Measurements from ENCODE around the gene ATXN1. TPM values are rescaled to one million over a fixed set of nuclear protein-coding genes. Genes with fewer than 3 reads are reported as not detected.
"Not testable (repeated sequence)": the region's sequence is repeated elsewhere in the genome, so short reads cannot be mapped to it uniquely, and the experiment has no call there.

Gene ATXN1
- total and polyA plus RNA-seq, 2 of the 13 experiments (the other 11 are each of a cell fraction or from before 2014, with no cell fraction given): 20.7 to 39.5 TPM

DNA sequence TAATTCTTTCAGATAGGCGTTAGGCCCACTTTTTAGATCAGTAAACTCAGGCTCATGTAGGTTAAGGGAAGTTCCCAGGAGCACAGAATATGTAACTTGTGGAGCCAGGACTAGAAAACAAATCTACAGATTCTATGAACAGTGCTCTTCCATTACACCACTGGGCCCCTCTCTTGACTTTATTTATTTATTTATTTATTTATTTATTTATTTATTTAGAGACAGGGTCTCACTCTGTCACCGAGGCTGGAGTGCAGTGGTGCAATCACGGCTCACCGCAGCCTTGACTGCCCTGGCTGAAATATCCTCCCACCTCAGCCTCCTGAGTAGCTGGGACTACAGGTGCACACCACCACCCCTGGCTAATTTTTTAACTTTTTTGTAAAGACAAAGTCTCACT, 382.9 kb downstream of the ATXN1 start:
- CTCF ChIA-PET (ENCODE audit: low intra/inter-chr PET ratio, low total read pairs); H3K9me3 ChIP-seq (ENCODE audit: low read length); H3K9ac ChIP-seq (ENCODE audit: insufficient read depth, low read depth, low read length); in situ Hi-C loops (cut with HindIII; ENCODE audit: extremely low pct_ligation_motif_present, low pct_unique_long_range_greater_than_20kb); DNase-seq (ENCODE audit: low spot score); H4K20me1 ChIP-seq (ENCODE audit: insufficient read depth, low read length); ATAC-seq; H3K27ac ChIP-seq (ENCODE audit: extremely low read length, insufficient read depth, low read length); H3K4me2 ChIP-seq (ENCODE audit: low read depth, low read length); H3K79me2 ChIP-seq (ENCODE audit: insufficient read depth, low read length); POLR2A ChIA-PET; H3K4me3 ChIP-seq (replicated peaks in 1 of 3; ENCODE audit: insufficient read depth in 1 of 3, low read depth in 2 of 3, low read length in 3 of 3); H2AFZ ChIP-seq (ENCODE audit: low read length); H3K36me3 ChIP-seq (replicated peaks in 1 of 2; ENCODE audit: control insufficient read depth in 1 of 2, insufficient read depth in 2 of 2, low read length in 2 of 2); intact Hi-C loops (cut with micrococcal nuclease; ENCODE audit: unreplicated experiment); H3K27me3 ChIP-seq (ENCODE audit: control insufficient read depth in 1 of 2, insufficient read depth in 2 of 2, low read length in 2 of 2); FAIRE-seq; BruUV-seq (replicated peaks); H3K4me1 ChIP-seq (ENCODE audit: insufficient read depth, low read length): not testable (repeated sequence)
- 98% methylated on average over 4 of the region's 4 CpGs for WGBS (ENCODE audit: low lambda C conversion rate)

DNA sequence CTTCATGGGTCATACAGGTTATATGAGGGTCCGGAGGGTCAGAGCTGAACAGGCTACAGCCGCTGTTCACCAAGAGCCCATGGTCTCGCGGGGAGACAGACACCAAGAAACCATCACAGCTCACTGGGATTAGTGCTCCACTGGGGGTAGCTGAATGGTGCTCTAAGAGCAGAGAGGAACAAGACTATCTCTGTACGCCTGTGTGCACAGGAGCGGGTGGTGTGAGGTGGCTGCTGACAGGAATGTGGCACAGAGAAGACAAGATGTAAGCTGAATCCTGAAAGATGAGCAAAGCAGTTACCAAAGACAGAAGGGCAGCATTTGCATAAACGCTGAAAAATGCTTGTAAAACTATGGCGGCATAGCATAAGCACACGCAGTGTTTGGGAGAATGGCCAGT, 383.8 kb downstream of the ATXN1 start:
- FAIRE-seq (no peak), ATAC-seq (no peak), DNase-seq (ENCODE audit: low spot score) (no peak)
- Histone ChIP-seq H3K79me2 (ENCODE audit: insufficient read depth, low read length) (no peaks in the 10 kb centered on the region), H2AFZ (ENCODE audit: low read length) (no peak overlapping the region), H3K4me3 (replicated peaks in 1 of 3; ENCODE audit: insufficient read depth in 1 of 3, low read depth in 2 of 3, low read length in 3 of 3) (no peak overlapping the region), H3K27ac (ENCODE audit: extremely low read length, insufficient read depth, low read length) (no peak overlapping the region), H4K20me1 (ENCODE audit: insufficient read depth, low read length) (no peaks in the 10 kb centered on the region), H3K4me1 (ENCODE audit: insufficient read depth, low read length) (no peaks in the 10 kb centered on the region), H3K36me3 (replicated peaks in 1 of 2; ENCODE audit: control insufficient read depth in 1 of 2, insufficient read depth in 2 of 2, low read length in 2 of 2) (peaks cover 0 to 2% of the 10 kb centered on the region in 2 experiments; a peak in 3 of 5 replicates), H3K27me3 (ENCODE audit: control insufficient read depth in 1 of 2, insufficient read depth in 2 of 2, low read length in 2 of 2) (no peaks in the 10 kb centered on the region), H3K9ac (ENCODE audit: insufficient read depth, low read depth, low read length) (no peak overlapping the region), H3K9me3 (ENCODE audit: low read length) (no peaks in the 10 kb centered on the region), H3K4me2 (ENCODE audit: low read depth, low read length) (no peak overlapping the region)
- BruUV-seq (replicated peaks): no TSS peak
- 93% methylated on average over 9 of the region's 9 CpGs for WGBS (ENCODE audit: low lambda C conversion rate)
- intact Hi-C loops (cut with micrococcal nuclease; ENCODE audit: unreplicated experiment) (no loop called here), in situ Hi-C loops (cut with HindIII; ENCODE audit: extremely low pct_ligation_motif_present, low pct_unique_long_range_greater_than_20kb) (no loop called here)
- ChIA-PET CTCF (ENCODE audit: low intra/inter-chr PET ratio, low total read pairs) (no interaction called here), POLR2A (no interaction called here)
- TF ChIP-seq HNRNPH1 (optimal IDR thresholded peaks at IDR 0.05; ENCODE audit: low read depth, low read length): no peak
- TF ChIP-seq, protein P1, sequence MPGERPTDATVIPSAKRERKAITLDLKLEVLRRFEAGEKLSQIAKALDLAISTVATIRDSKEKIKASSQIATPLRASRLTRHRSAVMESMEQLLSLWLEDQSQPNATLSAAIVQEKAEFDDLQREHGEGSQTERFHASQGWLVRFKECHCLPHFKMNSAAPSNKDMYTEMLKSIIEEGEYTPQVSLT (CRISPR knock-in tag; IDR thresholded peaks at IDR 0.05; ENCODE audit: borderline replicate concordance, low read depth): no peak
- TF ChIP-seq, protein P2, sequence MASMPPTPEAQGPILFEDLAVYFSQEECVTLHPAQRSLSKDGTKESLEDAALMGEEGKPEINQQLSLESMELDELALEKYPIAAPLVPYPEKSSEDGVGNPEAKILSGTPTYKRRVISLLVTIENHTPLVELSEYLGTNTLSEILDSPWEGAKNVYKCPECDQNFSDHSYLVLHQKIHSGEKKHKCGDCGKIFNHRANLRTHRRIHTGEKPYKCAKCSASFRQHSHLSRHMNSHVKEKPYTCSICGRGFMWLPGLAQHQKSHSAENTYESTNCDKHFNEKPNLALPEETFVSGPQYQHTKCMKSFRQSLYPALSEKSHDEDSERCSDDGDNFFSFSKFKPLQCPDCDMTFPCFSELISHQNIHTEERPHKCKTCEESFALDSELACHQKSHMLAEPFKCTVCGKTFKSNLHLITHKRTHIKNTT (CRISPR knock-in tag; IDR thresholded peaks at IDR 0.05): no peak
- TF ChIP-seq, protein P3, sequence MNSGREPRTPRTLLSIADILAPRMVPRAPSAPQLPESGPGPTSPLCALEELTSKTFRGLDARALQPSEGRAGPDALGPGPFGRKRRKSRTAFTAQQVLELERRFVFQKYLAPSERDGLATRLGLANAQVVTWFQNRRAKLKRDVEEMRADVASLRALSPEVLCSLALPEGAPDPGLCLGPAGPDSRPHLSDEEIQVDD (CRISPR knock-in tag; IDR thresholded peaks at IDR 0.05; ENCODE audit: borderline replicate concordance): no peak
- TF ChIP-seq, protein P4, sequence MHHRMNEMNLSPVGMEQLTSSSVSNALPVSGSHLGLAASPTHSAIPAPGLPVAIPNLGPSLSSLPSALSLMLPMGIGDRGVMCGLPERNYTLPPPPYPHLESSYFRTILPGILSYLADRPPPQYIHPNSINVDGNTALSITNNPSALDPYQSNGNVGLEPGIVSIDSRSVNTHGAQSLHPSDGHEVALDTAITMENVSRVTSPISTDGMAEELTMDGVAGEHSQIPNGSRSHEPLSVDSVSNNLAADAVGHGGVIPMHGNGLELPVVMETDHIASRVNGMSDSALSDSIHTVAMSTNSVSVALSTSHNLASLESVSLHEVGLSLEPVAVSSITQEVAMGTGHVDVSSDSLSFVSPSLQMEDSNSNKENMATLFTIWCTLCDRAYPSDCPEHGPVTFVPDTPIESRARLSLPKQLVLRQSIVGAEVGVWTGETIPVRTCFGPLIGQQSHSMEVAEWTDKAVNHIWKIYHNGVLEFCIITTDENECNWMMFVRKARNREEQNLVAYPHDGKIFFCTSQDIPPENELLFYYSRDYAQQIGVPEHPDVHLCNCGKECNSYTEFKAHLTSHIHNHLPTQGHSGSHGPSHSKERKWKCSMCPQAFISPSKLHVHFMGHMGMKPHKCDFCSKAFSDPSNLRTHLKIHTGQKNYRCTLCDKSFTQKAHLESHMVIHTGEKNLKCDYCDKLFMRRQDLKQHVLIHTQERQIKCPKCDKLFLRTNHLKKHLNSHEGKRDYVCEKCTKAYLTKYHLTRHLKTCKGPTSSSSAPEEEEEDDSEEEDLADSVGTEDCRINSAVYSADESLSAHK (CRISPR knock-in tag; IDR thresholded peaks at IDR 0.05; ENCODE audit: borderline replicate concordance): no peak
- no peak for TF ChIP-seq FIP1L1 (IDR thresholded peaks at IDR 0.05; ENCODE audit: borderline replicate concordance, insufficient read depth, low read depth, low read length)
- TF ChIP-seq, protein P5, sequence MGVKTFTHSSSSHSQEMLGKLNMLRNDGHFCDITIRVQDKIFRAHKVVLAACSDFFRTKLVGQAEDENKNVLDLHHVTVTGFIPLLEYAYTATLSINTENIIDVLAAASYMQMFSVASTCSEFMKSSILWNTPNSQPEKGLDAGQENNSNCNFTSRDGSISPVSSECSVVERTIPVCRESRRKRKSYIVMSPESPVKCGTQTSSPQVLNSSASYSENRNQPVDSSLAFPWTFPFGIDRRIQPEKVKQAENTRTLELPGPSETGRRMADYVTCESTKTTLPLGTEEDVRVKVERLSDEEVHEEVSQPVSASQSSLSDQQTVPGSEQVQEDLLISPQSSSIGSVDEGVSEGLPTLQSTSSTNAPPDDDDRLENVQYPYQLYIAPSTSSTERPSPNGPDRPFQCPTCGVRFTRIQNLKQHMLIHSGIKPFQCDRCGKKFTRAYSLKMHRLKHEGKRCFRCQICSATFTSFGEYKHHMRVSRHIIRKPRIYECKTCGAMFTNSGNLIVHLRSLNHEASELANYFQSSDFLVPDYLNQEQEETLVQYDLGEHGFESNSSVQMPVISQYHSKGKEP (CRISPR knock-in tag; IDR thresholded peaks at IDR 0.05): no peak
- TF ChIP-seq SALL2 (CRISPR knock-in tag; IDR thresholded peaks at IDR 0.05): no peak
- TF ChIP-seq ETV5 (CRISPR knock-in tag; IDR thresholded peaks at IDR 0.05; ENCODE audit: borderline replicate concordance): no peak
- TF ChIP-seq ZNF556 (CRISPR knock-in tag; IDR thresholded peaks at IDR 0.05; ENCODE audit: borderline replicate concordance): no peak
